GM19035 (cell line): ENCODE data around the gene TNFAIP6.
A peak's percentile ranks its signal among the peaks of the same experiment; 100 is the strongest.
"Not testable (repeated sequence)": the region's sequence is repeated elsewhere in the genome, so short reads cannot be mapped to it uniquely, and the experiment has no call there.

ENCODE experiments used
- ATAC-seq: cut with Tn5 transposase; IDR thresholded peaks from one replicate; pipeline ENCODE4 v1.9.1; 2021; ENCODE audit not compliant: unreplicated experiment

The TNFAIP6 gene

GRCh38 chr2:151417650-151418049 lies 60.3 kb downstream of the TNFAIP6 start:
- ATAC-seq = no peak

DNA sequence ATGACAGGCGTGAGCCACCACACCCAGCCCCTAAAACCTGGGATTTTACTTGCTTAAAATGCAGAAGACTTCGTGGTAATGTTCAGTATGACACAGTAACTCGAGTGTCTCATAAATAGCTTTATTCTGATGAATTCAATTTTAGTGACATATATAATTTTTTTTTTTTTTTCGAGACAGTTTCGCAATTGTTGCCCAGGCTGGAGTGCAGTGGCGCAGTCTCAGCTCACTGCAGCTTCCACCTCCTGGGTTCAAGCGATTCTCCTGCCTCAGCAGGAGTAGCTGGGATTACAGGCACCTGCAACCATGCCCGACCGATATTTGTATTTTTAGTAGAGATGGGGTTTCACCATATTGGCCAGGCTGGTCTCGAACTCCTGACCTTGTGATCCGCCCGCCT lies 64.3 kb downstream of the TNFAIP6 start:
- not testable (repeated sequence) for ATAC-seq

GRCh38 chr2:151422917-151423439 lies 65.6 kb downstream of the TNFAIP6 start:
- ATAC-seq = peak; percentile 76

GRCh38 chr2:151423760-151424159 lies 66.4 kb downstream of the TNFAIP6 start:
- ATAC-seq = no peak
